Loucy (cell line): ENCODE results near the gene SP140.

Experiments
- H2AFZ ChIP-seq: fragments of 200-600 bp; sonication (generic); 2 replicates; pipeline ENCODE4 v1.6.0; 2016; ENCODE audit warnings: antibody characterized with exemption, mild to moderate bottlenecking, low read length, moderate library complexity
- H3F3A ChIP-seq: fragments of 200-600 bp; 2 replicates; pipeline ENCODE4 v1.6.0; 2016; ENCODE audit warnings: antibody characterized with exemption, low read depth, mild to moderate bottlenecking
- H3K27me3 ChIP-seq: fragments of 200-600 bp; sonication (generic); 2 replicates; pipeline ENCODE4 v1.6.1; 2014; ENCODE audit warnings: low read length, mild to moderate bottlenecking; ENCODE audit not compliant: insufficient read depth, poor library complexity, severe bottlenecking
- H3K36me3 ChIP-seq: fragments of 200-600 bp; sonication (generic); 2 replicates; pipeline ENCODE4 v1.6.1; 2016; ENCODE audit warnings: low read length; ENCODE audit not compliant: insufficient read depth
- H3K4me1 ChIP-seq: fragments of 200-600 bp; sonication (generic); 2 replicates; pipeline ENCODE4 v1.5.1; 2014; ENCODE audit warnings: low read length, mild to moderate bottlenecking; ENCODE audit not compliant: insufficient read depth, poor library complexity, severe bottlenecking
- H3K4me2 ChIP-seq: fragments of 200-600 bp; sonication (generic); 2 replicates; pipeline ENCODE4 v1.6.0; 2014; ENCODE audit warnings: antibody characterized with exemption, low read length, low read depth, mild to moderate bottlenecking; ENCODE audit not compliant: poor library complexity, severe bottlenecking
- H3K4me3 ChIP-seq: fragments of 200-600 bp; sonication (generic); 2 replicates; pipeline ENCODE4 v1.5.1; 2014; ENCODE audit warnings: low read length, mild to moderate bottlenecking, mixed read lengths; ENCODE audit not compliant: poor library complexity, severe bottlenecking
- H3K79me2 ChIP-seq: fragments of 200-600 bp; sonication (generic); 2 replicates; pipeline ENCODE4 v1.6.1; 2014; ENCODE audit warnings: low read length; ENCODE audit not compliant: insufficient read depth
- H3K9ac ChIP-seq: fragments of 200-600 bp; sonication (generic); 2 replicates; pipeline ENCODE4 v1.6.0; 2014; ENCODE audit warnings: mild to moderate bottlenecking, low read depth, low read length, moderate library complexity; ENCODE audit not compliant: poor library complexity, severe bottlenecking
- H3K9me2 ChIP-seq: fragments of 200-600 bp; sonication (generic); replicated peaks from 2 replicates; pipeline ENCODE4 v1.6.1; 2016; ENCODE audit warnings: low read depth, low read length, mixed read lengths
- H3K9me3 ChIP-seq: fragments of 200-600 bp; sonication (generic); 2 replicates; pipeline ENCODE4 v1.6.1; 2014; ENCODE audit warnings: mild to moderate bottlenecking, antibody characterized with exemption, low read length, low read depth; ENCODE audit not compliant: insufficient read depth
- H4K20me1 ChIP-seq: fragments of 200-600 bp; sonication (generic); 2 replicates; pipeline ENCODE4 v1.6.0; 2014; ENCODE audit warnings: antibody characterized with exemption, low read length, mild to moderate bottlenecking; ENCODE audit not compliant: insufficient read depth, poor library complexity, severe bottlenecking
- EZH2phosphoT487 ChIP-seq: fragments of 200-600 bp; IDR thresholded peaks from 2 replicates; pipeline ENCODE4 v1.6.1; 2018; ENCODE audit warnings: antibody characterized with exemption, mild to moderate bottlenecking, moderate library complexity, borderline replicate concordance
- TF ChIP-seq, protein P1 (sequence below): fragments of 200-600 bp; sonication (generic); conservative IDR thresholded peaks from 2 replicates; pipeline ENCODE4 v1.5.1; 2014; ENCODE audit warnings: mild to moderate bottlenecking, antibody characterized with exemption, low read length

The SP140 gene

DNA sequence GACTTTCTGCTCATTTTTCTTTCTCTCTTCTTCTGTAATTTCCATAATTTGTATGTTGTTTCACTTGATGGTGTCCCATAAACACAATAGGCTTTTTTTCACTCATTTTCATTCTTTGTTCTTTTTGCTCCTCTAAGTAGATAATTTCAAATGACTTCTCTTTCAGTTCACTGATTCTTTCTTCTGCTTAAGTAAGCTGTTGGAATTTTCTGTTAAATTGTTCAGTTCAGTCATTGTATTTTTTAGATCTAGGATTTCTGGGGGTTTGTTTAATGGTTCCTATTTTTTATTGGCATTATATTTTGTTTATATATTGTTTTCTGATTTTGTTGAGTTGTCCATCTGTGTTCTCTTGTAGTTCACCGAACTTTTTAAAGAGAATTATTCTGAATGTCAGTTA is 120.9 kb downstream of the SP140 start:
- Histone ChIP-seq H3K4me1 (peaks cover 17% of the 10 kb centered on the region), H2AFZ (no peak overlapping the region), H3K9me3 (peaks cover 16% of the 10 kb centered on the region), H3K36me3 (peaks cover 19% of the 10 kb centered on the region), H3K9me2 (no peaks in the 10 kb centered on the region), H3F3A (no peaks in the 10 kb centered on the region), H3K4me2 (no peak overlapping the region), H3K79me2 (peaks cover 25% of the 10 kb centered on the region), H3K27me3 (no peaks in the 10 kb centered on the region), H4K20me1 (no peaks in the 10 kb centered on the region), H3K9ac (no peak overlapping the region), H3K4me3 (no peak overlapping the region)
- TF ChIP-seq EZH2phosphoT487, result no peak
- TF ChIP-seq, protein P1, sequence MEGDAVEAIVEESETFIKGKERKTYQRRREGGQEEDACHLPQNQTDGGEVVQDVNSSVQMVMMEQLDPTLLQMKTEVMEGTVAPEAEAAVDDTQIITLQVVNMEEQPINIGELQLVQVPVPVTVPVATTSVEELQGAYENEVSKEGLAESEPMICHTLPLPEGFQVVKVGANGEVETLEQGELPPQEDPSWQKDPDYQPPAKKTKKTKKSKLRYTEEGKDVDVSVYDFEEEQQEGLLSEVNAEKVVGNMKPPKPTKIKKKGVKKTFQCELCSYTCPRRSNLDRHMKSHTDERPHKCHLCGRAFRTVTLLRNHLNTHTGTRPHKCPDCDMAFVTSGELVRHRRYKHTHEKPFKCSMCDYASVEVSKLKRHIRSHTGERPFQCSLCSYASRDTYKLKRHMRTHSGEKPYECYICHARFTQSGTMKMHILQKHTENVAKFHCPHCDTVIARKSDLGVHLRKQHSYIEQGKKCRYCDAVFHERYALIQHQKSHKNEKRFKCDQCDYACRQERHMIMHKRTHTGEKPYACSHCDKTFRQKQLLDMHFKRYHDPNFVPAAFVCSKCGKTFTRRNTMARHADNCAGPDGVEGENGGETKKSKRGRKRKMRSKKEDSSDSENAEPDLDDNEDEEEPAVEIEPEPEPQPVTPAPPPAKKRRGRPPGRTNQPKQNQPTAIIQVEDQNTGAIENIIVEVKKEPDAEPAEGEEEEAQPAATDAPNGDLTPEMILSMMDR, result no peak

DNA sequence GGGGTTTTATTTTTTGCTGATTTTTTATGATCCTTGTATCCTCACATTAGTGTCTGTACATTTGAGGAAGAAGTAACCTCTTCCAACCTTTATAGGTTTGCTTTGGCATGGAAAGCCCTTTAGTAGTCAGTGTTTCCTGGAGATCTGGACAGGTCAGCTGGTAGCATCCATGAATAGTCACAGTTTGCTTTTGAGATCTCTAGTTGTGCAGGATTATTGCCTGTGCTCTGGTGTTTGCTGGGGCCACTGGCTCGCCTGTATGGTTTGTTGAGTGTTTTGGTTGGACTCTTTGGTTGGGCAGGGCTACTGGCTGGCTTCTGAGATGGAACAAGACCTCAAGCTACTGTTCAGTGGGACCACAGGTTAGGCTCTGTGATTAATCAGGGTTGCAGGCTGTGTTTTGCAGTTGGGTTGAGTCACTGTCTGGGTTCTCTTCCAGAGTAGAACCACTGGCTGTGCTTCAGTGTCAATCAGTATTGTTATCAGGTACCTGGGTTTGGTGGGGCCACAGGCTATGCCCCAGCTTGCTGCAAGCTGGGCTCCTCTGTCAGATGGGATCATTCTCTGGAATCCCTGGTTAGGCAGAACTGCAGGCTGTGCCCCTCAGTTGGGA is 121.5 kb downstream of the SP140 start:
- Histone ChIP-seq H3F3A (no peaks in the 10 kb centered on the region), H3K27me3 (no peaks in the 10 kb centered on the region), H3K79me2 (peaks cover 25% of the 10 kb centered on the region), H3K4me3 (no peak overlapping the region), H3K4me2 (no peak overlapping the region), H2AFZ (no peak overlapping the region), H3K9me2 (no peaks in the 10 kb centered on the region), H3K9me3 (peaks cover 16% of the 10 kb centered on the region), H4K20me1 (no peaks in the 10 kb centered on the region), H3K9ac (no peak overlapping the region), H3K4me1 (peaks cover 17% of the 10 kb centered on the region), H3K36me3 (peaks cover 19% of the 10 kb centered on the region)
- TF ChIP-seq, protein P1, result no peak
- TF ChIP-seq EZH2phosphoT487, result no peak

DNA sequence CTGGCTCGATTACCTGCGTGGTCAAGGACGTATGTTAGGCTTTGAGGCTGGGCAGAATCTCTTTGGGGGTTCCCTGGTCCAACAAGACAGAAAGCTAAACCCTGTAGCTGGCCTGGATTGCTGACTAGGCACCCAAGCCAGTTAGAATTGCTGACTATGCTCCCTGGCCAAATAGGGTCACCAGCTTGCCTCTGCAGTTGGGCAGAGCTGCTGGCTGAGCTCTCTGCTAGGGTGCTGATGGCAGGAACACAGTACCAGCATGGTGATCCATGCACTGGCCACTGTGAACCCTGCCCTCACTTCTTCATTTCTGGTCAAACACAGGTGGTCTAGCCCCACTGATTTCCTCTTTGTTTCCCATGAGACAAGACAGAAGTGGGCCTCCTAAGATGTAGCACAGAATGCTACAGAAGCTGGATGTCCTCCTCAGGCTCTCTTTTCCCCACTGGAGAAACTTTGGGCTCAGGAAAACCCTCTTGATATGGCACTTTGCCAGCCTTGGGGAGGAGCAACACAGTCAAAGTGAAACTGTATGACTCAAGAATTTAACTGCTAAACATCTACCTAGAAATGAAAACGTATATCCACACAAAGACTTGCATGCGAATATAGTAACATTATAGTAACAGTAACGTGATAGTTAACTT is 122.2 kb downstream of the SP140 start:
- H4K20me1 ChIP-seq, result no peaks in the 10 kb centered on the region
- peak overlapping the region; percentile 0 for H3K4me2 ChIP-seq
- H2AFZ ChIP-seq, result no peak overlapping the region
- no peak overlapping the region for H3K4me3 ChIP-seq
- no peaks in the 10 kb centered on the region for H3K27me3 ChIP-seq
- no peak for TF ChIP-seq EZH2phosphoT487
- TF ChIP-seq, protein P1, result no peak
- peaks cover 17% of the 10 kb centered on the region for H3K4me1 ChIP-seq
- peaks cover 16% of the 10 kb centered on the region for H3K9me3 ChIP-seq
- H3K79me2 ChIP-seq, result peaks cover 25% of the 10 kb centered on the region
- no peaks in the 10 kb centered on the region for H3F3A ChIP-seq
- H3K36me3 ChIP-seq, result peaks cover 16% of the 10 kb centered on the region
- no peaks in the 10 kb centered on the region for H3K9me2 ChIP-seq
- H3K9ac ChIP-seq, result no peak overlapping the region
